Endothelial cell of umbilical vein (primary cell): ENCODE measurements around the gene CELSR1. TPM values are rescaled to one million over a fixed set of nuclear protein-coding genes. Genes with fewer than 3 reads are reported as not detected.

Experiments used
- BruUV-seq: library from RNA; stranded (reverse); fragments of 400-500 nt; replicated peaks from 2 replicates; lab custom pipeline; 2021; lab: Mats Ljungman, UMichigan
- CTCF ChIA-PET: fragments of 300-600, 350-600 bp; sonication (Branson Sonifier 250); formaldehyde crosslinking; loops from one replicate; lab custom pipeline; 2021; ENCODE audit warnings: antibody characterized with exemption, inconsistent platforms; lab: Charles Lee
- POLR2A ChIA-PET: fragments of 300-600, 350-600 bp; sonication (Branson Sonifier 250); formaldehyde crosslinking; loops from one replicate; lab custom pipeline; 2021; ENCODE audit warnings: antibody characterized with exemption, inconsistent platforms; lab: Charles Lee
- DNase-seq: peaks from one replicate; pipeline ENCODE4 v3.0.0-alpha.2; 2011; ENCODE audit warnings: low read depth, low spot score
- FAIRE-seq: peaks from 2 replicates; lab custom pipeline; 2011; peaks lifted over from hg19 to GRCh38; lab: Jason Lieb, UNC
- H2AFZ ChIP-seq: 2 replicates; pipeline ENCODE4 v1.6.0; 2012; ENCODE audit warnings: low read depth, low read length, control low read depth, inconsistent platforms
- H3K27ac ChIP-seq: 2 replicates; pipeline ENCODE4 v1.5.1; 2011; ENCODE audit warnings: low read depth, mild to moderate bottlenecking, control low read depth, low read length, moderate library complexity; ENCODE audit not compliant: insufficient read depth
- H3K27me3 ChIP-seq, 2 experiments: 2 replicates each; pipeline versions ENCODE4 v1.6.0 to v1.6.1; 2011; ENCODE audit warnings: low read length in 2 of 2, mixed read lengths in 1 of 2; ENCODE audit not compliant: control insufficient read depth in 2 of 2, insufficient read depth in 2 of 2
- H3K36me3 ChIP-seq, 2 experiments: 2 replicates in 1 of 2; 3 replicates in 1 of 2; pipeline ENCODE4 v1.5.1; 2011; ENCODE audit warnings: low read length in 2 of 2, mild to moderate bottlenecking in 1 of 2, moderate library complexity in 1 of 2; ENCODE audit not compliant: control insufficient read depth in 2 of 2, insufficient read depth in 2 of 2; ENCODE audit errors: extremely low read depth in 1 of 2
- H3K4me1 ChIP-seq: 3 replicates; pipeline ENCODE4 v1.5.1; 2011; ENCODE audit warnings: mild to moderate bottlenecking, low read length; ENCODE audit not compliant: control insufficient read depth, insufficient read depth; ENCODE audit errors: extremely low read depth
- H3K4me2 ChIP-seq: 2 replicates; pipeline ENCODE4 v1.6.1; 2011; ENCODE audit warnings: low read length, control low read depth, mixed read lengths; ENCODE audit not compliant: insufficient read depth
- H3K4me3 ChIP-seq, 3 experiments: fragments of 200-600 bp in 1 of 3; sonication (generic), shearing (Covaris generic) in 1 of 3; replicated peaks in 1 of 3; 2 replicates each; pipeline ENCODE4 v1.5.1; 2011 to 2016; ENCODE audit warnings: control low read depth in 3 of 3, low read length in 3 of 3, mild to moderate bottlenecking in 2 of 3, inconsistent platforms in 1 of 3, low read depth in 1 of 3, moderate library complexity in 1 of 3; ENCODE audit not compliant: insufficient read depth in 1 of 3
- H3K79me2 ChIP-seq: 2 replicates; pipeline ENCODE4 v1.6.0; 2012; ENCODE audit warnings: low read length, inconsistent platforms; ENCODE audit not compliant: control insufficient read depth, insufficient read depth
- H3K9ac ChIP-seq: replicated peaks from 2 replicates; pipeline ENCODE3; 2011; ENCODE audit warnings: low read length, control low read depth; ENCODE audit not compliant: insufficient read depth; ENCODE audit errors: extremely low read depth
- H3K9me1 ChIP-seq: replicated peaks from 3 replicates; pipeline ENCODE4 v1.6.0; 2011; ENCODE audit warnings: mild to moderate bottlenecking, low read length; ENCODE audit not compliant: control insufficient read depth, insufficient read depth; ENCODE audit errors: extremely low read depth
- H3K9me3 ChIP-seq: replicated peaks from 2 replicates; pipeline ENCODE4 v1.5.1; 2012; ENCODE audit warnings: low read length, inconsistent platforms; ENCODE audit not compliant: control insufficient read depth, insufficient read depth
- H4K20me1 ChIP-seq: replicated peaks from 2 replicates; pipeline ENCODE3; 2011; ENCODE audit warnings: mild to moderate bottlenecking, low read length; ENCODE audit not compliant: control insufficient read depth, insufficient read depth; ENCODE audit errors: extremely low read depth
- EZH2 ChIP-seq: IDR thresholded peaks from 2 replicates; pipeline ENCODE4 v1.6.1; 2012; ENCODE audit warnings: borderline replicate concordance, low read depth, mild to moderate bottlenecking, moderate library complexity, low read length, inconsistent platforms; ENCODE audit not compliant: severe bottlenecking
- FOS ChIP-seq: IDR thresholded peaks from 2 replicates; pipeline ENCODE4 v1.6.1; 2011; ENCODE audit warnings: mild to moderate bottlenecking, low read length, moderate library complexity, borderline replicate concordance; ENCODE audit not compliant: insufficient read depth
- GATA2 ChIP-seq: IDR thresholded peaks from 2 replicates; pipeline ENCODE4 v1.7.0; 2011; ENCODE audit warnings: low read depth, mild to moderate bottlenecking, moderate library complexity, mixed read lengths, low read length; ENCODE audit not compliant: insufficient read length, insufficient read depth
- JUN ChIP-seq: IDR thresholded peaks from 2 replicates; pipeline ENCODE4 v1.6.1; 2011; ENCODE audit warnings: borderline replicate concordance, low read depth; ENCODE audit not compliant: insufficient read length, insufficient read depth
- MYC ChIP-seq: IDR thresholded peaks from one replicate; pipeline ENCODE4 v1.6.1; 2011; ENCODE audit warnings: mild to moderate bottlenecking, low read depth, low read length
- POLR2A ChIP-seq: IDR thresholded peaks from 2 replicates; pipeline ENCODE4 v1.6.1; 2012; ENCODE audit warnings: low read depth, mild to moderate bottlenecking, control low read depth, low read length
- POLR2AphosphoS5 ChIP-seq: IDR thresholded peaks from 2 replicates; pipeline ENCODE4 v1.6.1; 2012; ENCODE audit warnings: low read depth, mild to moderate bottlenecking, control low read depth, low read length, moderate library complexity; ENCODE audit not compliant: insufficient read depth
- dilution Hi-C: fragments of 300-500 bp; cut with MboI; formaldehyde crosslinking; loops from one replicate; pipeline ENCODE4 v1.15.0; 2019; ENCODE audit warnings: low sequenced_read_pairs; ENCODE audit not compliant: extremely low pct_ligation_motif_present
- intact Hi-C: fragments of 100-400 bp; cut with micrococcal nuclease; formaldehyde crosslinking; loops from one replicate; pipeline ENCODE4 v1.10.0; 2022
- polyA plus RNA-seq, 4 experiments: library from polyadenylated mRNA; depleted of rRNA in 3 of 4; stranded (reverse) in 3 of 4; unstranded in 1 of 4; fragments of >200 nt; gene quantifications; 2 replicates each; pipeline versions ENCODE4 v1.2.1 to v1.2.3, GENCODE V29; 2011 to 2012; ENCODE audit warnings: missing spikeins in 1 of 4
- total RNA-seq: library from RNA; stranded (reverse); gene quantifications from 2 replicates; pipeline ENCODE4 v1.2.3, GENCODE V29; 2021
- TF ChIP-seq, protein P1 (sequence below), 2 donors: IDR thresholded peaks; 1 replicate in 1 of 2; 2 replicates in 1 of 2; pipeline ENCODE4 v1.5.1; 2011; ENCODE audit warnings: low read length in 2 of 2, mild to moderate bottlenecking in 2 of 2, moderate library complexity in 2 of 2, control low read depth in 1 of 2, inconsistent platforms in 1 of 2, low read depth in 1 of 2; ENCODE audit not compliant: insufficient read depth in 1 of 2; ENCODE audit errors: extremely low read depth in 1 of 2
- TF ChIP-seq, protein P2 (sequence below): IDR thresholded peaks from 2 replicates; pipeline ENCODE4 v1.6.1; 2011; ENCODE audit not compliant: insufficient read depth, insufficient read length

Gene CELSR1
- total and polyA plus RNA-seq, 2 donors (not counting 3 experiments of a cell fraction or from before 2014, with no cell fraction given) = 3.7 to 5.4 TPM

GRCh38 chr22:46467006-46467405, 70.4 kb downstream of the CELSR1 start:
- FAIRE-seq = no peak
- Histone ChIP-seq H3K27me3 (no peaks in the 10 kb centered on the region), H3K9me3 (no peaks in the 10 kb centered on the region), H3K4me2 (no peak overlapping the region), H2AFZ (no peak overlapping the region), H3K4me3 (no peak overlapping the region), H3K36me3 (no peaks in the 10 kb centered on the region), H4K20me1 (no peaks in the 10 kb centered on the region), H3K9me1 (no peaks in the 10 kb centered on the region), H3K9ac (no peak overlapping the region), H3K27ac (no peak overlapping the region), H3K4me1 (no peaks in the 10 kb centered on the region), H3K79me2 (no peaks in the 10 kb centered on the region)
- intact Hi-C loops (no loop called here), dilution Hi-C loops (no loop called here)
- TF ChIP-seq JUN (no peak), FOS (no peak), GATA2 (no peak), POLR2A (no peak), POLR2AphosphoS5 (no peak), MYC (no peak), EZH2 (no peak)
- TF ChIP-seq, protein P1, sequence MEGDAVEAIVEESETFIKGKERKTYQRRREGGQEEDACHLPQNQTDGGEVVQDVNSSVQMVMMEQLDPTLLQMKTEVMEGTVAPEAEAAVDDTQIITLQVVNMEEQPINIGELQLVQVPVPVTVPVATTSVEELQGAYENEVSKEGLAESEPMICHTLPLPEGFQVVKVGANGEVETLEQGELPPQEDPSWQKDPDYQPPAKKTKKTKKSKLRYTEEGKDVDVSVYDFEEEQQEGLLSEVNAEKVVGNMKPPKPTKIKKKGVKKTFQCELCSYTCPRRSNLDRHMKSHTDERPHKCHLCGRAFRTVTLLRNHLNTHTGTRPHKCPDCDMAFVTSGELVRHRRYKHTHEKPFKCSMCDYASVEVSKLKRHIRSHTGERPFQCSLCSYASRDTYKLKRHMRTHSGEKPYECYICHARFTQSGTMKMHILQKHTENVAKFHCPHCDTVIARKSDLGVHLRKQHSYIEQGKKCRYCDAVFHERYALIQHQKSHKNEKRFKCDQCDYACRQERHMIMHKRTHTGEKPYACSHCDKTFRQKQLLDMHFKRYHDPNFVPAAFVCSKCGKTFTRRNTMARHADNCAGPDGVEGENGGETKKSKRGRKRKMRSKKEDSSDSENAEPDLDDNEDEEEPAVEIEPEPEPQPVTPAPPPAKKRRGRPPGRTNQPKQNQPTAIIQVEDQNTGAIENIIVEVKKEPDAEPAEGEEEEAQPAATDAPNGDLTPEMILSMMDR (IDR thresholded peaks at IDR 0.05; ENCODE audit: extremely low read depth in 1 of 2, insufficient read depth in 1 of 2, low read depth in 1 of 2, low read length in 2 of 2) = no peak
- TF ChIP-seq, protein P2, sequence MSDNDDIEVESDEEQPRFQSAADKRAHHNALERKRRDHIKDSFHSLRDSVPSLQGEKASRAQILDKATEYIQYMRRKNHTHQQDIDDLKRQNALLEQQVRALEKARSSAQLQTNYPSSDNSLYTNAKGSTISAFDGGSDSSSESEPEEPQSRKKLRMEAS = no peak
- ChIA-PET POLR2A (no interaction called here), CTCF (no interaction called here)
- no peak for DNase-seq
- no TSS peak for BruUV-seq
